ENCODE results near the gene KLHDC8B.

The KLHDC8B gene

GRCh38 chr3:49166752-49167556 is 4.4 kb upstream of the KLHDC8B start:
- TF ChIP-seq, protein P1, sequence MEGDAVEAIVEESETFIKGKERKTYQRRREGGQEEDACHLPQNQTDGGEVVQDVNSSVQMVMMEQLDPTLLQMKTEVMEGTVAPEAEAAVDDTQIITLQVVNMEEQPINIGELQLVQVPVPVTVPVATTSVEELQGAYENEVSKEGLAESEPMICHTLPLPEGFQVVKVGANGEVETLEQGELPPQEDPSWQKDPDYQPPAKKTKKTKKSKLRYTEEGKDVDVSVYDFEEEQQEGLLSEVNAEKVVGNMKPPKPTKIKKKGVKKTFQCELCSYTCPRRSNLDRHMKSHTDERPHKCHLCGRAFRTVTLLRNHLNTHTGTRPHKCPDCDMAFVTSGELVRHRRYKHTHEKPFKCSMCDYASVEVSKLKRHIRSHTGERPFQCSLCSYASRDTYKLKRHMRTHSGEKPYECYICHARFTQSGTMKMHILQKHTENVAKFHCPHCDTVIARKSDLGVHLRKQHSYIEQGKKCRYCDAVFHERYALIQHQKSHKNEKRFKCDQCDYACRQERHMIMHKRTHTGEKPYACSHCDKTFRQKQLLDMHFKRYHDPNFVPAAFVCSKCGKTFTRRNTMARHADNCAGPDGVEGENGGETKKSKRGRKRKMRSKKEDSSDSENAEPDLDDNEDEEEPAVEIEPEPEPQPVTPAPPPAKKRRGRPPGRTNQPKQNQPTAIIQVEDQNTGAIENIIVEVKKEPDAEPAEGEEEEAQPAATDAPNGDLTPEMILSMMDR (IDR thresholded peaks at IDR 0.05; ENCODE audit: poor library complexity, severe bottlenecking) = no peak
- ATAC-seq (ENCODE audit: low read depth) (no peak), DNase-seq (ENCODE audit: low spot score) (no peak)
- peak overlapping the region; percentile 61 for H3K27ac ChIP-seq (ENCODE audit: poor library complexity, severe bottlenecking)
- no peaks in the 10 kb centered on the region for H3K27me3 ChIP-seq (ENCODE audit: insufficient read depth, poor library complexity, severe bottlenecking)
- peak overlapping the region; percentile 63 for H3K4me3 ChIP-seq (ENCODE audit: severe bottlenecking)
- no peaks in the 10 kb centered on the region for H3K9me3 ChIP-seq (ENCODE audit: severe bottlenecking)
- H3K36me3 ChIP-seq (ENCODE audit: low read depth) = peaks cover 20% of the 10 kb centered on the region
- H3K4me1 ChIP-seq (ENCODE audit: insufficient read depth, poor library complexity, severe bottlenecking) = peaks cover 7% of the 10 kb centered on the region

GRCh38 chr3:49170744-49171118 is 667 bp upstream of the KLHDC8B start:
- DNase-seq (ENCODE audit: low spot score) (no peak), ATAC-seq (ENCODE audit: low read depth) (no peak)
- Histone ChIP-seq H3K27ac (ENCODE audit: poor library complexity, severe bottlenecking) (peak overlapping the region; percentile 35), H3K4me3 (ENCODE audit: severe bottlenecking) (peak overlapping the region; percentile 53), H3K27me3 (ENCODE audit: insufficient read depth, poor library complexity, severe bottlenecking) (no peaks in the 10 kb centered on the region), H3K36me3 (ENCODE audit: low read depth) (no peaks in the 10 kb centered on the region), H3K9me3 (ENCODE audit: severe bottlenecking) (no peaks in the 10 kb centered on the region), H3K4me1 (ENCODE audit: insufficient read depth, poor library complexity, severe bottlenecking) (peaks cover 4% of the 10 kb centered on the region)
- TF ChIP-seq, protein P1 (IDR thresholded peaks at IDR 0.05; ENCODE audit: poor library complexity, severe bottlenecking) = no peak

- H3K36me3 ChIP-seq (ENCODE audit: low read depth) = no peaks in the 10 kb centered on the region
- peak overlapping the region; percentile 35 for H3K27ac ChIP-seq (ENCODE audit: poor library complexity, severe bottlenecking)
- no peaks in the 10 kb centered on the region for H3K27me3 ChIP-seq (ENCODE audit: insufficient read depth, poor library complexity, severe bottlenecking)
- TF ChIP-seq, protein P1 (IDR thresholded peaks at IDR 0.05; ENCODE audit: poor library complexity, severe bottlenecking) = no peak
- H3K4me3 ChIP-seq (ENCODE audit: severe bottlenecking) = peak overlapping the region; percentile 53
- H3K9me3 ChIP-seq (ENCODE audit: severe bottlenecking) = no peaks in the 10 kb centered on the region
- ATAC-seq (ENCODE audit: low read depth) (no peak), DNase-seq (ENCODE audit: low spot score) (no peak)
- no peaks in the 10 kb centered on the region for H3K4me1 ChIP-seq (ENCODE audit: insufficient read depth, poor library complexity, severe bottlenecking)
Measured at GRCh38 chr3:49171775-49172500, 540 bp downstream of the KLHDC8B start.

GRCh38 chr3:49172551-49173041 is 1.2 kb downstream of the KLHDC8B start:
- ATAC-seq (ENCODE audit: low read depth) = no peak
- TF ChIP-seq, protein P1 (IDR thresholded peaks at IDR 0.05; ENCODE audit: poor library complexity, severe bottlenecking) = no peak
- Histone ChIP-seq H3K4me3 (ENCODE audit: severe bottlenecking) (no peak overlapping the region), H3K27me3 (ENCODE audit: insufficient read depth, poor library complexity, severe bottlenecking) (no peaks in the 10 kb centered on the region), H3K27ac (ENCODE audit: poor library complexity, severe bottlenecking) (peak overlapping the region; percentile 35), H3K4me1 (ENCODE audit: insufficient read depth, poor library complexity, severe bottlenecking) (no peaks in the 10 kb centered on the region), H3K9me3 (ENCODE audit: severe bottlenecking) (no peaks in the 10 kb centered on the region), H3K36me3 (ENCODE audit: low read depth) (no peaks in the 10 kb centered on the region)
- DNase-seq (ENCODE audit: low spot score) = no peak
